Pancreas (tissue), 10 donors: ENCODE measurements around the gene PPP5C. TPM values are rescaled to one million over a fixed set of nuclear protein-coding genes. Genes with fewer than 3 reads are reported as not detected.
"Not testable (repeated sequence)": the region's sequence is repeated elsewhere in the genome, so short reads cannot be mapped to it uniquely, and the experiment has no call there.

Experiments
- ATAC-seq, 4 donors: fragments of 200-7000 bp; cut with Tn5 transposase; one replicate each; pipeline versions ENCODE4 v1.8.0 to v1.9.1; 2020; ENCODE audit warnings: mild to moderate bottlenecking in 4 of 4, moderate library complexity in 4 of 4
- DNase-seq, 6 donors: peaks; one replicate each; pipeline ENCODE4 v3.0.0-alpha.2; 2020
- FAIRE-seq: peaks from 2 replicates; lab custom pipeline; 2012; peaks lifted over from hg19 to GRCh38; lab: Jason Lieb, UNC
- H3K27ac ChIP-seq, 4 donors: fragments of 200-600 bp; sonication (generic); 1 replicate in 3 of 4; 2 replicates in 1 of 4; pipeline versions ENCODE4 v1.5.0 to v1.8.0; 2020
- H3K27me3 ChIP-seq, 4 donors: fragments of 200-600 bp; one replicate each; pipeline ENCODE4 v1.8.0; 2021
- H3K36me3 ChIP-seq, 3 donors: fragments of 200-600 bp; sonication (generic) in 1 of 3; one replicate each; pipeline versions ENCODE4 v1.5.0 to v1.8.0; 2020 to 2021
- H3K4me1 ChIP-seq, 3 donors: fragments of 200-600 bp; one replicate each; pipeline ENCODE4 v1.8.0; 2021
- H3K4me3 ChIP-seq, 4 donors: fragments of 200-600 bp; sonication (generic) in 2 of 4; one replicate each; pipeline versions ENCODE4 v1.5.0 to v1.8.0; 2020 to 2021
- H3K9me3 ChIP-seq, 4 donors: fragments of 200-600 bp; one replicate each; pipeline ENCODE4 v1.8.0; 2021
- CTCF ChIP-seq, 4 donors: fragments of 200-600 bp; sonication (generic) in 3 of 4; IDR thresholded peaks; one replicate each; pipeline versions ENCODE4 v1.5.0 to v1.8.0; 2021; ENCODE audit warnings: antibody characterized with exemption in 4 of 4
- WGBS, 2 donors: extraction: QIAGEN DNeasy Blood & Tissue Kit; methylation state at CpG; one replicate each; pipeline ENCODE4 v1.1.7; 2013; 5-methylcytosine and 5-hydroxymethylcytosine counted together
- intact Hi-C, 3 donors: fragments of 100-400 bp; cut with DNase I; formaldehyde crosslinking; loops; one replicate each; pipeline versions ENCODE4 v1.11.1 to v1.14.2; 2022
- polyA plus RNA-seq, 2 donors: library from polyadenylated mRNA; stranded (reverse); fragments of 200-250 nt; gene quantifications; one replicate each; pipeline ENCODE4 v1.2.3, GENCODE V29; 2013
- total RNA-seq, 6 donors: library from RNA; stranded (reverse); fragmentation: NEBNext Ultra II Directional in 4 of 6; extraction: Animal tissue kit (Norgen Biotek cat#: 25700) in 4 of 6; gene quantifications; one replicate each; pipeline versions ENCODE4 v1.2.1 to v1.2.4, GENCODE V29; 2021 to 2023
- donor health status: healthy with polysubstance abuse.
- donor health status: DM: no; HTN: no; CAD: no; lungs with moderate emphysema.
- donor health status: DM: no; HTN: no; CAD: no.
- donor health status: control.
- donor health status: control.
- donor health status: Bipolar disorder and iron deficiency.
- donor health status: DM: yes; HTN: yes; CAD: no.
- donor health status: DM: no; HTN: no; CAD: no.
- donor health status: DM: no; HTN: no; CAD: no.
- donor health status: DM: yes; HTN: yes; CAD: no.

Gene PPP5C
- total and polyA plus RNA-seq, 8 donors, result 16.7 to 53.9 (median 23.8) TPM

- Histone ChIP-seq H3K4me3 (no peak within 1 kb of the TSS), H3K4me1 (peaks cover 0 to 7% (median 3%) of the 10 kb centered on the region in 3 donors), H3K27ac (no peak within 1 kb of the TSS), H3K36me3 (no peaks in the 10 kb centered on the region), H3K9me3 (no peaks in the 10 kb centered on the region), H3K27me3 (no peaks in the 10 kb centered on the region)
- WGBS, 2 donors, result 32 to 39% methylated on average over 52 of the region's 52 CpGs
- no peak for FAIRE-seq
- DNase-seq, result peak in 4 of 6 donors; percentile 42 to 85 (median 70)
- intact Hi-C loops, result no loop called here
- no peak for TF ChIP-seq CTCF (IDR thresholded peaks at IDR 0.05)
- peak in 2 of 4 donors; percentile 37 to 51 for ATAC-seq
Observed at GRCh38 chr19:46428239-46429135, 81.6 kb downstream of the PPP5C start, which contains the start of gene PNMA8C. TSS of gene PNMA8C (minus strand) at chr19:46428936. CDS start at chr19:46428359, 577 bp downstream.

GRCh38 chr19:46429999-46430398 lies 83.1 kb downstream of the PPP5C start:
- Histone ChIP-seq H3K27me3 (no peaks in the 10 kb centered on the region), H3K36me3 (no peaks in the 10 kb centered on the region), H3K4me1 (peaks cover 0 to 7% (median 3%) of the 10 kb centered on the region in 3 donors), H3K4me3 (no peak overlapping the region), H3K27ac (no peak overlapping the region), H3K9me3 (no peaks in the 10 kb centered on the region)
- ATAC-seq, result no peak
- intact Hi-C loops, result no loop called here
- DNase-seq, result no peak
- FAIRE-seq, result no peak
- no peak for TF ChIP-seq CTCF (IDR thresholded peaks at IDR 0.05)
- WGBS, 2 donors, result 71 to 82% methylated on average over 4 of the region's 4 CpGs

- intact Hi-C loops, result no loop called here
- ATAC-seq, result peak; percentile 55 to 94 (median 84)
- FAIRE-seq, result no peak
- Histone ChIP-seq H3K9me3 (no peaks in the 10 kb centered on the region), H3K27me3 (no peaks in the 10 kb centered on the region), H3K27ac (no peak overlapping the region), H3K4me3 (no peak overlapping the region), H3K4me1 (peaks cover 0 to 4% (median 3%) of the 10 kb centered on the region in 3 donors), H3K36me3 (no peaks in the 10 kb centered on the region)
- DNase-seq, result peak in 4 of 6 donors; percentile 23 to 74 (median 60)
- WGBS, 2 donors, result 17 to 19% methylated on average over 9 to 10 of the region's 10 CpGs
- no peak for TF ChIP-seq CTCF (IDR thresholded peaks at IDR 0.05)
Observed at GRCh38 chr19:46431824-46432223, 84.9 kb downstream of the PPP5C start.

GRCh38 chr19:46433470-46433869 lies 86.6 kb downstream of the PPP5C start:
- H3K4me3 ChIP-seq, FAIRE-seq, H3K27me3 ChIP-seq, H3K9me3 ChIP-seq, H3K4me1 ChIP-seq, ATAC-seq, H3K27ac ChIP-seq, H3K36me3 ChIP-seq, DNase-seq, intact Hi-C loops: not testable (repeated sequence)
- 53 to 68% methylated on average over 7 of the region's 7 CpGs for WGBS, 2 donors

GRCh38 chr19:46435009-46435408 lies 88.1 kb downstream of the PPP5C start:
- intact Hi-C loops, result no loop called here
- FAIRE-seq, result no peak
- Histone ChIP-seq H3K27me3 (no peaks in the 10 kb centered on the region), H3K36me3 (no peaks in the 10 kb centered on the region), H3K4me1 (no peaks in the 10 kb centered on the region), H3K4me3 (no peak overlapping the region), H3K27ac (no peak overlapping the region), H3K9me3 (no peaks in the 10 kb centered on the region)
- DNase-seq, result no peak
- 45 to 66% methylated on average over 6 of the region's 6 CpGs for WGBS, 2 donors
- ATAC-seq, result no peak
- TF ChIP-seq CTCF (IDR thresholded peaks at IDR 0.05), result no peak

GRCh38 chr19:46435689-46436088 lies 88.8 kb downstream of the PPP5C start:
- H3K27me3 ChIP-seq, DNase-seq, FAIRE-seq, H3K36me3 ChIP-seq, H3K4me1 ChIP-seq, ATAC-seq, H3K4me3 ChIP-seq, intact Hi-C loops, H3K27ac ChIP-seq, H3K9me3 ChIP-seq: not testable (repeated sequence)
- WGBS, 2 donors, result 93 to 96% methylated on average over 4 of the region's 4 CpGs
